H9 (cell line): Measurements from ENCODE around the gene MYT1. TPM values are rescaled to one million over a fixed set of nuclear protein-coding genes. Genes with fewer than 3 reads are reported as not detected.

ENCODE experiments used
- DNase-seq: peaks from one replicate; pipeline ENCODE4 v3.0.0-alpha.2; 2017
- H2AFZ ChIP-seq: one replicate; pipeline ENCODE4 v1.6.1; 2013; ENCODE audit warnings: mild to moderate bottlenecking, low read length, control low read depth, moderate library complexity
- H2AK5ac ChIP-seq: 2 replicates; pipeline ENCODE4 v1.6.1; 2013; ENCODE audit warnings: low read length, control low read depth, mixed read lengths; ENCODE audit not compliant: insufficient read length
- H2BK120ac ChIP-seq: one replicate; pipeline ENCODE4 v1.6.1; 2013; ENCODE audit warnings: low read depth, mild to moderate bottlenecking, low read length, control low read depth, inconsistent platforms; ENCODE audit not compliant: poor library complexity, severe bottlenecking
- H2BK12ac ChIP-seq: 2 replicates; pipeline ENCODE4 v1.6.1; 2013; ENCODE audit warnings: low read length, control low read depth, mixed read lengths, low read depth; ENCODE audit not compliant: insufficient read length
- H2BK15ac ChIP-seq: 2 replicates; pipeline ENCODE4 v1.6.1; 2013; ENCODE audit warnings: low read depth, low read length, control low read depth
- H2BK20ac ChIP-seq: one replicate; pipeline ENCODE4 v1.6.1; 2013; ENCODE audit warnings: low read depth, mild to moderate bottlenecking, low read length, control low read depth, inconsistent platforms; ENCODE audit not compliant: poor library complexity, severe bottlenecking
- H2BK5ac ChIP-seq: 2 replicates; pipeline ENCODE4 v1.6.1; 2013; ENCODE audit warnings: low read length, control low read depth, mixed read lengths; ENCODE audit not compliant: insufficient read length
- H3K14ac ChIP-seq: 2 replicates; pipeline ENCODE4 v1.6.1; 2013; ENCODE audit warnings: low read length, control low read depth; ENCODE audit not compliant: insufficient read depth
- H3K18ac ChIP-seq: 2 replicates; pipeline ENCODE4 v1.6.1; 2013; ENCODE audit warnings: low read depth, mild to moderate bottlenecking, mixed read lengths, low read length, control low read depth; ENCODE audit not compliant: insufficient read length
- H3K23ac ChIP-seq: 2 replicates; pipeline ENCODE4 v1.6.1; 2013; ENCODE audit warnings: low read length, control low read depth, mixed read lengths, low read depth; ENCODE audit not compliant: insufficient read length
- H3K23me2 ChIP-seq: 2 replicates; pipeline ENCODE4 v1.6.1; 2013; ENCODE audit warnings: low read depth, mild to moderate bottlenecking, mixed read lengths, low read length, control low read depth; ENCODE audit not compliant: insufficient read length, poor library complexity, severe bottlenecking
- H3K27ac ChIP-seq: 2 replicates; pipeline ENCODE4 v1.5.1; 2013; ENCODE audit warnings: low read length, control low read depth, mixed read lengths, low read depth; ENCODE audit not compliant: insufficient read length
- H3K27me3 ChIP-seq: 2 replicates; pipeline ENCODE4 v1.6.1; 2013; ENCODE audit warnings: low read length, control low read depth, inconsistent platforms; ENCODE audit not compliant: insufficient read depth
- H3K4ac ChIP-seq: 2 replicates; pipeline ENCODE4 v1.6.1; 2013; ENCODE audit warnings: low read depth, mild to moderate bottlenecking, control low read depth, inconsistent platforms, low read length, moderate library complexity
- H3K4me1 ChIP-seq: 2 replicates; pipeline ENCODE4 v1.6.1; 2013; ENCODE audit warnings: low read length, control low read depth, inconsistent platforms; ENCODE audit not compliant: insufficient read depth
- H3K4me2 ChIP-seq: 2 replicates; pipeline ENCODE4 v1.6.1; 2013; ENCODE audit warnings: low read length, control low read depth, mixed read lengths; ENCODE audit not compliant: insufficient read length, insufficient read depth
- H3K56ac ChIP-seq: 2 replicates; pipeline ENCODE4 v1.6.1; 2013; ENCODE audit warnings: low read depth, mild to moderate bottlenecking, mixed read lengths, low read length, control low read depth; ENCODE audit not compliant: insufficient read length
- H3K79me1 ChIP-seq: 2 replicates; pipeline ENCODE4 v1.6.1; 2013; ENCODE audit warnings: low read depth, mild to moderate bottlenecking, moderate library complexity, low read length, control low read depth, inconsistent platforms; ENCODE audit not compliant: insufficient read depth, poor library complexity, severe bottlenecking
- H3K79me2 ChIP-seq: 2 replicates; pipeline ENCODE4 v1.6.1; 2013; ENCODE audit warnings: low read length, control low read depth, inconsistent platforms; ENCODE audit not compliant: insufficient read depth
- H3K9ac ChIP-seq: 2 replicates; pipeline ENCODE4 v1.6.1; 2013; ENCODE audit warnings: low read length, control low read depth, mixed read lengths; ENCODE audit not compliant: insufficient read length; ENCODE audit errors: extremely low read depth
- H3K9me3 ChIP-seq: one replicate; pipeline ENCODE4 v1.6.1; 2013; ENCODE audit warnings: low read depth, low read length, inconsistent platforms; ENCODE audit not compliant: control insufficient read depth
- H3T11ph ChIP-seq: one replicate; pipeline ENCODE4 v1.6.1; 2013; ENCODE audit warnings: mild to moderate bottlenecking, low read length, control low read depth, inconsistent platforms
- H4K20me1 ChIP-seq: one replicate; pipeline ENCODE4 v1.6.1; 2013; ENCODE audit not compliant: control insufficient read depth, insufficient read length, insufficient read depth
- H4K5ac ChIP-seq: 2 replicates; pipeline ENCODE4 v1.6.1; 2013; ENCODE audit warnings: low read depth, mild to moderate bottlenecking, mixed read lengths, low read length, control low read depth; ENCODE audit not compliant: insufficient read length
- H4K8ac ChIP-seq: replicated peaks from 2 replicates; pipeline ENCODE4 v1.6.1; 2013; ENCODE audit warnings: low read length, control low read depth, mixed read lengths, low read depth; ENCODE audit not compliant: insufficient read length
- H4K91ac ChIP-seq: 2 replicates; pipeline ENCODE4 v1.6.1; 2013; ENCODE audit warnings: low read depth, mild to moderate bottlenecking, moderate library complexity, mixed read lengths, low read length, control low read depth; ENCODE audit not compliant: insufficient read length
- H3K27ac Mint-ChIP-seq, 3 experiments: 2 replicates in 2 of 3; 3 replicates in 1 of 3; pipeline ENCODE4 v1.8.0; 2020 to 2021; ENCODE audit warnings: mixed read lengths in 3 of 3, mild to moderate bottlenecking in 1 of 3, moderate library complexity in 1 of 3
- H3K27me3 Mint-ChIP-seq: 2 replicates; pipeline ENCODE4 v1.8.0; 2021; ENCODE audit warnings: low read depth, mild to moderate bottlenecking, moderate library complexity, mixed read lengths
- H3K36me3 Mint-ChIP-seq, 3 experiments: 2 replicates in 2 of 3; 3 replicates in 1 of 3; pipeline ENCODE4 v1.8.0; 2020 to 2021; ENCODE audit warnings: low read depth in 3 of 3, mixed read lengths in 3 of 3; ENCODE audit not compliant: insufficient read depth in 1 of 3
- H3K4me1 Mint-ChIP-seq, 2 experiments: 2 replicates each; pipeline ENCODE4 v1.8.0; 2020; ENCODE audit warnings: mixed read lengths in 2 of 2
- H3K4me3 Mint-ChIP-seq, 2 experiments: 2 replicates in 1 of 2; 3 replicates in 1 of 2; pipeline ENCODE4 v1.8.0; 2020 to 2021; ENCODE audit warnings: mild to moderate bottlenecking in 2 of 2, mixed read lengths in 2 of 2, moderate library complexity in 1 of 2
- H3K9me3 Mint-ChIP-seq, 2 experiments: 2 replicates in 1 of 2; 3 replicates in 1 of 2; pipeline ENCODE4 v1.8.0; 2020; ENCODE audit warnings: mild to moderate bottlenecking in 2 of 2, mixed read lengths in 2 of 2, moderate library complexity in 1 of 2
- WGBS: extraction: QIAGEN DNeasy Blood & Tissue Kit; methylation state at CpG from one replicate; pipeline ENCODE4 v1.1.7; 2013; ENCODE audit warnings: missing lambda C conversion rate, low lambda C conversion rate, mixed read lengths; ENCODE audit not compliant: insufficient read length; ENCODE audit errors: extremely low coverage; 5-methylcytosine and 5-hydroxymethylcytosine counted together
- total RNA-seq: library from RNA; stranded (reverse); gene quantifications from 2 replicates; pipeline ENCODE4 v1.2.1, GENCODE V29; 2021
- TF ChIP-seq, protein P1 (sequence below): fragments of 200-600 bp; sonication (generic); conservative IDR thresholded peaks from 3 replicates; pipeline ENCODE4 v1.8.0; 2021; ENCODE audit warnings: antibody characterized with exemption, mild to moderate bottlenecking

The MYT1 gene
- total RNA-seq, 1 experiment from 2014 or later: 0.79 TPM

DNA sequence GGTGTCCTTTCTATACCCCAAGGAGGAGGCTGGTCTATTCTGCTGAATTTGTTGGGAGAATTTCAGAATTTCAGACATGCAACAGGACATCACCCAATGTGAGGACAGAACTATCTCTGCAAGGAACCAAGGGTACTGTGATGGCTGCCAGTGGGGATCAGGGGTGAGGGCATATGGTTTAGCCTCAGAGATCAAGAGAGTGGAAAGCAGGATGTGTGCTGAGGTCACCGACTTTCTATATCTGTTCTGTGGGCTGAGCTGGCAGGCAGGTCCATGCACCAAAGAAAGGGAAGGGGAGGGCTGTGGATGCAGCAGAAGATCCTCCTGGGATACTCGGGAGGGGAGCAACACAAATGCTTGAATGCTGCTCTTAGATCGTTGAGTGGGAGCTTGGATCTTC, 28.8 kb downstream of the MYT1 start:
- no peaks in the 10 kb centered on the region for H3K9me3 ChIP-seq
- H3K27ac ChIP-seq: no peak overlapping the region
- Mint-ChIP-seq H3K27ac (no peak overlapping the region), H3K4me3 (no peak overlapping the region), H3K9me3 (no peaks in the 10 kb centered on the region), H3K27me3 (peaks cover 8% of the 10 kb centered on the region), H3K36me3 (no peaks in the 10 kb centered on the region), H3K4me1 (peaks cover 57 to 72% of the 10 kb centered on the region in 2 experiments)
- H4K91ac ChIP-seq: no peak overlapping the region
- H3T11ph ChIP-seq: no peak overlapping the region
- H3K4me1 ChIP-seq: peaks cover 21% of the 10 kb centered on the region; the same call in 1 of the 2 replicates
- no peak overlapping the region for H3K4me2 ChIP-seq
- H2AK5ac ChIP-seq: no peak overlapping the region
- no peak overlapping the region for H2BK12ac ChIP-seq
- no peak overlapping the region for H3K23ac ChIP-seq
- H3K23me2 ChIP-seq: no peaks in the 10 kb centered on the region
- H2BK5ac ChIP-seq: no peak overlapping the region
- no peak overlapping the region for H2BK15ac ChIP-seq
- no peak overlapping the region for H3K9ac ChIP-seq
- no peaks in the 10 kb centered on the region for H4K20me1 ChIP-seq
- H3K18ac ChIP-seq: no peak overlapping the region
- H3K79me1 ChIP-seq: no peaks in the 10 kb centered on the region
- H4K8ac ChIP-seq: no peak overlapping the region
- TF ChIP-seq, protein P1, sequence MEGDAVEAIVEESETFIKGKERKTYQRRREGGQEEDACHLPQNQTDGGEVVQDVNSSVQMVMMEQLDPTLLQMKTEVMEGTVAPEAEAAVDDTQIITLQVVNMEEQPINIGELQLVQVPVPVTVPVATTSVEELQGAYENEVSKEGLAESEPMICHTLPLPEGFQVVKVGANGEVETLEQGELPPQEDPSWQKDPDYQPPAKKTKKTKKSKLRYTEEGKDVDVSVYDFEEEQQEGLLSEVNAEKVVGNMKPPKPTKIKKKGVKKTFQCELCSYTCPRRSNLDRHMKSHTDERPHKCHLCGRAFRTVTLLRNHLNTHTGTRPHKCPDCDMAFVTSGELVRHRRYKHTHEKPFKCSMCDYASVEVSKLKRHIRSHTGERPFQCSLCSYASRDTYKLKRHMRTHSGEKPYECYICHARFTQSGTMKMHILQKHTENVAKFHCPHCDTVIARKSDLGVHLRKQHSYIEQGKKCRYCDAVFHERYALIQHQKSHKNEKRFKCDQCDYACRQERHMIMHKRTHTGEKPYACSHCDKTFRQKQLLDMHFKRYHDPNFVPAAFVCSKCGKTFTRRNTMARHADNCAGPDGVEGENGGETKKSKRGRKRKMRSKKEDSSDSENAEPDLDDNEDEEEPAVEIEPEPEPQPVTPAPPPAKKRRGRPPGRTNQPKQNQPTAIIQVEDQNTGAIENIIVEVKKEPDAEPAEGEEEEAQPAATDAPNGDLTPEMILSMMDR: no peak
- no peak for DNase-seq
- no peak overlapping the region for H2AFZ ChIP-seq
- no peaks in the 10 kb centered on the region for H3K27me3 ChIP-seq
- H3K4ac ChIP-seq: no peak overlapping the region
- H3K79me2 ChIP-seq: no peaks in the 10 kb centered on the region
- WGBS: no CpG with 5 or more reads among the region's 3 CpGs
- H2BK120ac ChIP-seq: no peak overlapping the region
- H3K56ac ChIP-seq: no peak overlapping the region
- no peak overlapping the region for H2BK20ac ChIP-seq
- no peak overlapping the region for H3K14ac ChIP-seq
- H4K5ac ChIP-seq: no peak overlapping the region
